T47D (cell line): ENCODE measurements around the gene CHST3.
A peak's percentile ranks its signal among the peaks of the same experiment; 100 is the strongest.
"Not testable (repeated sequence)": the region's sequence is repeated elsewhere in the genome, so short reads cannot be mapped to it uniquely, and the experiment has no call there.

Experiments used
- DNase-seq, 2 experiments: peaks; one replicate each; pipeline versions ENCODE4 v3.0.0 to v3.0.0-alpha.2; 2011 to 2012; ENCODE audit warnings: low read depth in 1 of 2, low spot score in 1 of 2
- JUND ChIP-seq: IDR thresholded peaks from 2 replicates; pipeline ENCODE4 v1.6.1; 2012; ENCODE audit warnings: low read depth
- in situ Hi-C: cut with HindIII; loops from 2 replicates; pipeline ENCODE4 v1.10.0; 2016; ENCODE audit warnings: low sequenced_read_pairs, low pct_unique_long_range_greater_than_20kb

Gene CHST3

DNA sequence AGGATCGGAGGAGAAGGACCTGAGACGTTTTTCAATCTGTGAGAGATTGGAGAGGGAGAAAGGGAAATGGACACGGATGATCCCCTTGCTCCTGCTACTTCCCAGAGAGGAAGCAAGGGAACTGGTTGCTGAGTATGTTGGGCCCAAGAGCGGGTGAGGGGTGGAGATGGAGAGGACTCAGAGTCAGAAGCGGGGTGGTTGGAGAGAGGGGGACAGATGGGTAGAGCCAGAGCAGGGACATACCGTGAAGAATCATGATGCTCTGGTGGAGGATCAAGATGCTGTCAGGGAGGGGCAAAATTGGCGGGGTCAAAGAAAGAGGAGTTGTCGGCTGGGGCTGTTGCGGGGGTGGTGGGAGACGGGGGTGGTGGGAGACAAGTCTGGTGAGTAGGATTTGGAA lies 2.4 kb upstream of the CHST3 start:
- TF ChIP-seq JUND = no peak
- DNase-seq = no peak
- in situ Hi-C loops = no loop called here

DNA sequence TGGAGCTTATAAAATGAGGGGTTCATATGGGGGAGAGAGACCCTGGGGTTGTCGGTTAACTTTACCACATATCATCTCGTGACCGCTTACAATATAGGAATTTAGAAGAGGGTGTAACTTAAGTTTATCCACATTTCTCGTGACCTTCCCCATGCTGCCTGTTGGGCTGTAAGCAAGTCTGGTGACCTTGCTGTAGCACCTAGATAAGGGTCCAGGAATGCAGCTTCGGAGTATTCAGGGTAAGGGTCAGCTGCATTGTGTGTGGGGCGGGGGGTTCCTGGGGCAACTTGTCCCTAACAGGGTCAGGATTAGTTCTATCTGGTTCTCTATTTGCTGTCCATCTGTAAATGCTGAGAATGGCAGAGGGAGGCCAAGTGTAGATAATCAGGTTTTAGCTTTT lies 1.3 kb upstream of the CHST3 start:
- no peak for TF ChIP-seq JUND
- in situ Hi-C loops = no loop called here
- DNase-seq = no peak

DNA sequence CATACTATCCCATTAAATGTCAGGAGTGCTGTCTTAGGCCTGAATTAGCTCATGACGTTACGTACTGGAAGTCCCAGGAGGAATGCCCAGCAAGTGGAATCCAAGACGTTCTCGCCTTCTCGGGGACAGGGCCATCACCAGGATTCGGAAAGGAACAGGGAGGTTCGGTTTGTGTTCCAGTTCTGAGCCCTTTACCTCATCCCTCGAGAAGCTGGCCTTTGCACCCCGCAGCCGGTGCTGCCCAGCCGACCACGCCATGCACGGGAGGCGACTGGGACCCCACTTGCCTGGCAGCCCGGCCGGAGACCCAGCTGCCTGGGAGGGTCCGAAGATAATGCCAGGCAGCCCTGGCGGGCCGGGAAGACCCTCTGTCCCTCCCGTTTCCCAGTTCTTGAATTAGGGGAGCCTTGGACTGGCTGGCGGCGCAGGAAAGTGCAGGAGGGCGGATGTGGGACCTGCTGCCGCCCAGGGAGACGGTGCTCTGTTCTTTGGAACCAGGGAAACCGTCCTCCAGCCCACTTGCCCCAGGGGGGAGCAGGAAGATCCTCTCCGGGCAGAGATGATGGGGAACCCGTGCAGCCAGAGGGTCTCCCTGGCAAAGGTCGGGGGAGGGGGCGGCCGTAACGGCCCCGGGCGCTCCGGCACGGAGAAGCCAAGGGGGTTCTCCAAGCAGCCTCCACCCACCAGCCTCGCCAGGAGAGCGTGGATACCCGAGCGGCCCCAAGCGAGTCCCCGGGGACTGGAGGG lies 671 bp upstream of the CHST3 start:
- no peak for TF ChIP-seq JUND
- in situ Hi-C loops = no loop called here
- no peak for DNase-seq

DNA sequence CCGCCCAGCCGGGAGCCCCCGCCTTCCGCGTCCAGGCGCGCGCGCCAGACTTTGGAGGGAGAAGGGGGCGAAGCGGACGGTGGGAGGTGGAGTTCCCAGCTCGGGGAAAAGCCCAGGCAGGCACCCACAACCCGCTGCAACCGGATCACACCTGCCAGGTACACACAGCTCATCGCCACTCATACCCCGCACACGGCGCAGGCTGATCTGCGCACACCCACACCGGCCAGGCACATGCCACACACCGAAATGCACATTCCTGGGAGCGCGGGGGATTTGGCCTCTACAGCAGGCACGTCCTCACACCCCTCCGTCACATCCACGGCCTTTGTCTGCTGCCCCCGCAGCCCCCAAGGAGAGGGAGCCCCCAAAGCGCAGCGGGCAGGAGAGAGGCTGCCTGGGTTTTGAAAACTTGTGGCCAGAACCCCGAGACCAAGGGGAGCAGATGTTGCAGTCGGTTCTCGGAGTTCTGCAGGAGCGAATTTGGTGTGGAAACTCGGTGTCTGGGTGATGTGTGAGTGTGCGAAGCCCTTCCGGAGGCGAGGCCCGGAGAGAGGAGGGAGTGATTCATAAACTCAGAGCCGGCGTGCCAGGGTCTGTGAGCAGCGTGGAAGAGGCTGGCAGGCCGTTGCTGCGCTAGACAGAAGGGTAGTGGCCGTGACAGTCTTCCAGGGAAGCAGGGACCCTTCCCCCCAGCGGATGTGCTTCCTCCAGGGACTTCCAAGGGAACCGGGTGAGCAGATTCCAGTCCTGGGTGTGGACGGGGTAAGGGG lies 734 bp downstream of the CHST3 start:
- DNase-seq = peak in 1 of 2 experiments; percentile 33
- in situ Hi-C loops = no loop called here
- TF ChIP-seq JUND = no peak

DNA sequence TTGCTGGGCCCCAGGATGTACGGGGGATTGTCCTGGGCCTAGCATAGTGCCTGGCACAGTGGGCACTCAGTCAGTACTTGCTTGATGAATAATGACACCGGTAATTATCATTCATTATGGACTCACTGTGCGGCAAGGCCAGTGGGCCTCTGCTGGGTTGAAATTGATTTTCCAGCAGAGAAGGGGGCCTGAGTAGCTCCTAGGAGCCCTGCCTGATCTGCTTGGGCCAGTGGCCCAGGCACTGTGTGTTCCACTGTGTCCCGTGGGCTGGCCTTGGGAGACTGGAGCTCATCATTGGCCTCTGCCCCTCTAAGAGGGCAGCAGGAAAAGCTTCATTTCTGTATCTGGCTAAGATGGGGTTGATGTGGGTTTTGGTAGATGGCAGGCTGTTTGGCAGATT lies 1.4 kb downstream of the CHST3 start:
- in situ Hi-C loops = no loop called here
- no peak for TF ChIP-seq JUND
- no peak for DNase-seq

DNA sequence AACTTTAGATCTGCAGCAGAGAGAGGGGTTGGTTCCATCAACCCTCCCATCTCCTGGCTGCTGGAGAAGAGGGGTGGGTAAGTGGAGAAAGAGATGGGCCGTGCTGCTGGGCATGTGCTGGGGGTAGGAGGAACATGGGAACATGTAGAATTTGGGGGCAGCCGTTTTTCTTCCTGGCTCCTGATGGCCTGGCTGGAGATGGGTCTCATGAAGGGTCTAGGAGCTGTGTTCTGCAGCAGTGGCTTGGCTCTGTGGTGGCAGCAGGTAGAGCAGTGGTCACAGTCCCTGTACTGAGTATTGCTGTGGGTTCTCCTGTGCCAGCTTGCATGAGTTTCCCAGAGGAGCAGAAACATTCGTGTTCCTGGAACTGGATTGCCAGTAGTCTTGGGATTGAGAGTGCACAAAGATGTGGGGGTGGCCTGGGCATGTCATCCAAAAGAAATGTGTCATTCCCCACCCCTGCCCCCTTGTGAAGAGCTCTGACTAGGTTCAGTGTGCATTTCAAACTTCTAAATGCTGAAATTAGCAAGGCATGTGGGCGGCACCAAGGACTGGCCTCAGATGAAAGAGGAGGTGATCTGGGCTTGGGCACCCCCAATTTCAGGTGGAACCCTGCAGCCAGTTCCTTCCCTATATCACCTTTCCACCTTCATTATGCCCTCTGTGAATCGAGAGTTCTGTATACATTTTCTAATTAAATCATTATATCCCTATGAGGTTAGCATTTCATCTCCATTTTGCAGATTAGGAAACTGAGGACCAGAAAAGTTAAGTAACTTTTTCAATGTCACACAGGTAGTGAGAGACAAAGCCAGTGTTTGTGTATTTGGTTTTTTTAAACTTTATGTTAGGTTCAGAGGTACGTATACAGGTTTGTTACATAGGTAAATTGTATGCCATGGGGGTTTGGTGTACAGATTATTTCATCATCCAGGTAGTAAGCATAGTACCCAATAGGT lies 2.1 kb downstream of the CHST3 start:
- no peak for DNase-seq
- in situ Hi-C loops = no loop called here
- no peak for TF ChIP-seq JUND

DNA sequence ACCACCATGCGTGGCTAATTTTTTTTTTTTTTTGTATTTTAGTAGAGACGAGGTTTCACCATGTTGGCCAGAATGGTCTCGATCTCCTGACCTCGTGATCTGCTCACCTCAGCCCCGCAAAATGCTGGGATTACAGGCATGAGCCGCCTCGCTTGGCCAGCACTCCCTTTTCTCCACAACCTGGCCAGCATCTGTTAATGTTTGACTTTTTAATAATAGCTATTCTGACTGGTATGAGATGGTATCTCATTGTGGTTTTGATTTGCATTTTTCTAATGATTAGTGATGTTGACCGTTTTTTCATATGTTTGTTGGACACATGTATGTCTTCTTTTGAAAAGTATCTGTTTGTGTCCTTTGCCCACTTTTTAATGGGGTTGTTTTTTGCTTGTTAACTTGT lies 3.8 kb downstream of the CHST3 start:
- in situ Hi-C loops, DNase-seq: not testable (repeated sequence)

DNA sequence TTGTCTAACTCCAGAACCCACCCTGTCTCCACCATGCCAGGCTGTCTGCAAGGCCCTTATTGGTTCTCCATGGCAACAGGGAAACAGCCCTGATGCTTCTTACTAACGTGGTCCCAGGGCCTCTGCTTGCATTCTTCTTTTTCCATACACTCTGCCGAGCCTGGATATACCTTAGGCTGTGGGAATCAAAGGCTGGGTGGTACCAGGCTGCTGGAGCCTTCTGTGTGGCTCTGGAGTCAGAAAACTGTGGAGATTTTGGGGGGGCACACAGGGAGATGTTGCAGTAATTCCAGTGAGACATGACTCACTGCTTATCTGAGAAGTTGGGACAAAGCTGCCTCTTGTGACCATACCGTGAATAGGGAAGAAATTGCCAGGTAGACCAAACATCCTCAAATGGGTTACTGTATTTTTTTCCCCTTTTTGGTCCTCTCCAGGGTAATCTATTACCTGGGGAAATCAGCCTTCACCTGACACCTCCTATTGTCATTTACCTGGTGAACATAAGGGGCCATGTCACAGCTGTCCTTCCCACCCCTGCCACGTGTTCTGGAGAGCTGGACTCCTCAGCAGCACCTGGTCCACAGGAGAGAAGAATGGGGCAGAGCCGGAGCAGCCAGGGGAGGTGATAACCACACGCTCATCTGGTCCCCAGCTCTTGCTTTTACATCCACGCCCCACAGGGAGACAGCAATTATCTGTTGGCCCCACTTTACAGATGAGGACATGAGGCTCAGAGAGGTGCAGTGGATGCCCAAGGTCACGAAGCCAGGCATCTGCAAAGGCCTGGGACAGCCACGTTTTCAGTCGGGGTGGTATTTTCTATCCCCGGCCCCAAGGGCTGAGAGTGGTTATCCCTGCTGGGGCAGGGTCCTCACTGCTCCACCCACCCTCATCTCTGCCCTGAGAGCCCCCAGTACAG lies 4.6 kb downstream of the CHST3 start:
- in situ Hi-C loops = no loop called here

DNA sequence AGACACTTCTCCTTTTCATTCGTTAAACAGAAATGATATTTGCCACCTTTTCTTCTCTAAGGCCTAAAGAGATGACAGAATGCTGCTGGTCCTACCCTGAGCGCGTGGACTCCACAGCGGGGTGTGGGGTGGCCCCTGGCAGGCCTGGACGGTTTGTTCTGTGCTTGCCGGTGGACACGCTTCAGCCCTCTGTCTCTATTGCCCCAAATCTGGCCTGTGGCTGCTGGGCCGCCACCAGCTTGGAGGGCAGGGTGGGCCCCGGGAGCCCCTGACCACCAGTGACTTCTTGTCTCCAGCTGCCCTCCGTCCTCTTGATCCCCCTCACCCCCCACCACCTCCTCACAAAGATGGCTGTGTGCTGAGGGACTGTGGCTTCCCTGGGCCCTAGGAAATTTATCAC lies 5.7 kb downstream of the CHST3 start:
- no peak for TF ChIP-seq JUND
- in situ Hi-C loops = no loop called here
- DNase-seq = no peak

More for the DNA sequence above, 4.6 kb downstream of the CHST3 start:
- DNase-seq = no peak
- no peak for TF ChIP-seq JUND

DNA sequence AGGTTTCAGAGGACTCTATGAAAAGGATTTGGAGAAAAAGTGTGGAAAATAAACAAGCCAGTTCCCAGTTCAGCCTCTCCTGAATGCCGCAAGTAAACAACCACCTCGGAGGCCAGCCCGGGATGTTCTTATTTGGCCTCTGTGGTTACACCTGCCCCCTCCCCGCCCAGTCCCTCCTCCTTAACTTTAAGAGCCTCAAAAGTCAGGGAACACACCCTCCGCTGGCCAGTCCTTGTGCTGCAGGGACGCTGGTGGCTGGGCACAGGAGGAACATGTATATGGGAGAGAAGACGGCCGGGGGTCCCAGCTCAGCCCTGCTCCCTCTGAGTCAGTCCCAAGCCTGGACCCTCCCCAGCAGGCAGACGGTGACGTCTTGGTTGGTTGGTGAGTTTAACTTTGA lies 6.1 kb downstream of the CHST3 start:
- DNase-seq = peak; percentile 48 to 74

DNA sequence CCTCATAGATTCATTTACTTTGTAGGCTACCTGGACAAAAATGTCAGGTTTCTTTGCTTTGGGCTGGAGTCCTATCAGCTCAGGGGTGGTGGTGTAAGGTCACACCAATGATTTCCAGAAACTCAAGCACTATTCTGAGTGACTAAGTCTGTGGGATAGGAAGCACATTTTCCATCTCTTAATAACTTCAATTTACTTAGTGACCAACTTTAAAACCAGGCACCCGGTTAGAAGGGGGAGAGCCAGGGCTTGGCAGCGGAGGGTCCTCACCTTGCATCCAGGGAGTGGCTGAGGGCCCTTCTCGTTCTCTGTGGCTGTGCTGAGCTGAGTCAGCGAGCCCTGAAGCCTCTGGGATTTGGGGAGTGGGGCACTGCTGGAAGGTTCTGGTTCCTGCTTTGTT lies 6.7 kb downstream of the CHST3 start:
- no peak for DNase-seq
- in situ Hi-C loops = no loop called here
- no peak for TF ChIP-seq JUND

More for the DNA sequence above, 6.1 kb downstream of the CHST3 start:
- in situ Hi-C loops = no loop called here
- no peak for TF ChIP-seq JUND

DNA sequence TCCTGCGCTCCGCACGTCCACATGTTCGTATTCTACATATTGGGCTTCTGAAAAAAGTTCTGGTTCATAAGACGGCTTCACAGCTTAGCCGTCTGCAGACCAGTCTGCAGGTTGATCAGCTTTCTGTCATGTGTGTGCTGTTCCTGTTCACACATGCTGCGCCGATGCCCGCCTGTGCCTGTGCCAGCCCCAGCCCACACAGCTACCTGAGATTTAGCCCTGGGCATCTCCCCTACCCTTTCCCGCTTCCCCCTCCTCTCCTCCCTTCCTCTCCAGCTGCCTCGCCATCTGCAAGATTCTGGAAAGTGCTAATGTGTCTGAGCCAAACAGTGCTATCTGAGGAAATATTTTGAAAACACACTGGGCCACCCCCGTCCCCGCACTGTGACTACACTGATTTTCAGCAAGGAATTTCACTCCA lies 7.1 kb downstream of the CHST3 start:
- in situ Hi-C loops = no loop called here
- DNase-seq = no peak
- TF ChIP-seq JUND = no peak
